Measurements from ENCODE around the gene FERMT1. TPM values are rescaled to one million over a fixed set of nuclear protein-coding genes. Genes with fewer than 3 reads are reported as not detected.
"Not testable (repeated sequence)": the region's sequence is repeated elsewhere in the genome, so short reads cannot be mapped to it uniquely, and the experiment has no call there.

FERMT1 gene
- total RNA-seq, 1 donor from 2014 or later: 0.27 TPM

GRCh38 chr20:6057139-6057538 is 65.7 kb downstream of the FERMT1 start:
- Mint-ChIP-seq H3K4me1 (ENCODE audit: unreplicated experiment) (peaks cover 6% of the 10 kb centered on the region), H3K36me3 (ENCODE audit: unreplicated experiment) (no peaks in the 10 kb centered on the region), H3K27ac (ENCODE audit: unreplicated experiment) (no peak overlapping the region), H3K9me3 (ENCODE audit: unreplicated experiment) (no peaks in the 10 kb centered on the region), H3K27me3 (ENCODE audit: unreplicated experiment) (peaks cover 19% of the 10 kb centered on the region), H3K4me3 (ENCODE audit: unreplicated experiment) (no peak overlapping the region)
- TF ChIP-seq, protein P1, sequence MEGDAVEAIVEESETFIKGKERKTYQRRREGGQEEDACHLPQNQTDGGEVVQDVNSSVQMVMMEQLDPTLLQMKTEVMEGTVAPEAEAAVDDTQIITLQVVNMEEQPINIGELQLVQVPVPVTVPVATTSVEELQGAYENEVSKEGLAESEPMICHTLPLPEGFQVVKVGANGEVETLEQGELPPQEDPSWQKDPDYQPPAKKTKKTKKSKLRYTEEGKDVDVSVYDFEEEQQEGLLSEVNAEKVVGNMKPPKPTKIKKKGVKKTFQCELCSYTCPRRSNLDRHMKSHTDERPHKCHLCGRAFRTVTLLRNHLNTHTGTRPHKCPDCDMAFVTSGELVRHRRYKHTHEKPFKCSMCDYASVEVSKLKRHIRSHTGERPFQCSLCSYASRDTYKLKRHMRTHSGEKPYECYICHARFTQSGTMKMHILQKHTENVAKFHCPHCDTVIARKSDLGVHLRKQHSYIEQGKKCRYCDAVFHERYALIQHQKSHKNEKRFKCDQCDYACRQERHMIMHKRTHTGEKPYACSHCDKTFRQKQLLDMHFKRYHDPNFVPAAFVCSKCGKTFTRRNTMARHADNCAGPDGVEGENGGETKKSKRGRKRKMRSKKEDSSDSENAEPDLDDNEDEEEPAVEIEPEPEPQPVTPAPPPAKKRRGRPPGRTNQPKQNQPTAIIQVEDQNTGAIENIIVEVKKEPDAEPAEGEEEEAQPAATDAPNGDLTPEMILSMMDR (IDR thresholded peaks at IDR 0.05): no peak
- no peak for DNase-seq (ENCODE audit: extremely low spot score, unreplicated experiment)

DNA sequence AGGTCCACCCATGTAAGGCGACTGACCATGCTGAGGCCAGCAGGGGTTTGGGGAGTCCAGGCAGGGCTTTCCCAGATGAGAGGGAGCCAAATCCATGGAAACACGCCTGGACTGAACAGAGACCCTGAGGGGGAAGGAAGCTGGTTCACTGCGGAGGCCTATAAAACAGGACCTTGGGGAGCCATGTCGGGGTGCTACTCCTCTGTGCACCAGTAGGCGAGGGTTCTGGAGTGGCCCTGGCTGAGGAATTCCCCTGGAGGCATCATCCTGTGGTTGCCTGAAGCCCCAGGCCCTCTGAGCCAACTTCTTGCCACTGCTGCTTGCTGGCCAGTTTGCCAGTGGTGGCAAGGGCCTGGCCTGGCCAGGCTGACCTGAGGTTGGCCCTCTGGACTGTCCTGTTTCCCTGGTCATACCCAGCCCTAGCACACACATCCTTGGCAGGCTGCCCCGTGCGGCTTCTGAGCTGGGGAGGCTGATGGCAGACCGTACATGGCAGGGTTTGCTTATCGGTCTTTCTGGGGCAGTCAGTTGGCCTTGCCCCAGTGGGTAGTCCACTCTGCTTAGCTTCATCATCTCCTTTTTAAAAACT is 66.8 kb downstream of the FERMT1 start:
- peaks cover 13% of the 10 kb centered on the region for H3K4me1 Mint-ChIP-seq (ENCODE audit: unreplicated experiment)
- H3K36me3 Mint-ChIP-seq (ENCODE audit: unreplicated experiment): no peaks in the 10 kb centered on the region
- TF ChIP-seq, protein P1 (IDR thresholded peaks at IDR 0.05): no peak
- H3K27me3 Mint-ChIP-seq (ENCODE audit: unreplicated experiment): peaks cover 21% of the 10 kb centered on the region
- no peak overlapping the region for H3K27ac Mint-ChIP-seq (ENCODE audit: unreplicated experiment)
- no peaks in the 10 kb centered on the region for H3K9me3 Mint-ChIP-seq (ENCODE audit: unreplicated experiment)
- H3K4me3 Mint-ChIP-seq (ENCODE audit: unreplicated experiment): no peak overlapping the region
- no peak for DNase-seq (ENCODE audit: extremely low spot score, unreplicated experiment)

- H3K9me3 Mint-ChIP-seq (ENCODE audit: unreplicated experiment): no peaks in the 10 kb centered on the region
- TF ChIP-seq, protein P1 (IDR thresholded peaks at IDR 0.05): no peak
- H3K4me1 Mint-ChIP-seq (ENCODE audit: unreplicated experiment): peaks cover 13% of the 10 kb centered on the region
- no peaks in the 10 kb centered on the region for H3K36me3 Mint-ChIP-seq (ENCODE audit: unreplicated experiment)
- no peak overlapping the region for H3K4me3 Mint-ChIP-seq (ENCODE audit: unreplicated experiment)
- peaks cover 29% of the 10 kb centered on the region for H3K27me3 Mint-ChIP-seq (ENCODE audit: unreplicated experiment)
- H3K27ac Mint-ChIP-seq (ENCODE audit: unreplicated experiment): no peak overlapping the region
- DNase-seq (ENCODE audit: extremely low spot score, unreplicated experiment): peak; percentile 53
These were observed 67.6 kb downstream of the FERMT1 start for GRCh38 chr20:6055161-6055783.

DNA sequence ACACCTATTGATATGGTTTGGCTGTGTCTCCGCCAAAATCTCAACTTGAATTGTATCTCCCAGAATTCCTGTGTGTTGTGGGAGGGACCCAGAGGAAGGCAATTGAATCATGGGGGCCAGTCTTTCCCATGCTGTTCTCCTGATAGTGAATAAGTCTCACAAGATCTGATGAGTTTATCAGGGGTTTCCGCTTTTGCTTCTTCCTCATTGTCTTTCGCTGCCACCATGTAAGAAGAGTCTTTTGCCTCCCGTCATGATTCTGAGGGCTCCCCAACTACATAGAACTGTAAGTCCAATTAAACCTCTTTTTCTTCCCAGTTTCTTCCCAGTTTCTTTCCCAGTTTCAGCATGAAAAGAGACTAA is 68.2 kb downstream of the FERMT1 start:
- H3K36me3 Mint-ChIP-seq (ENCODE audit: unreplicated experiment); H3K27ac Mint-ChIP-seq (ENCODE audit: unreplicated experiment): not testable (repeated sequence)

DNA sequence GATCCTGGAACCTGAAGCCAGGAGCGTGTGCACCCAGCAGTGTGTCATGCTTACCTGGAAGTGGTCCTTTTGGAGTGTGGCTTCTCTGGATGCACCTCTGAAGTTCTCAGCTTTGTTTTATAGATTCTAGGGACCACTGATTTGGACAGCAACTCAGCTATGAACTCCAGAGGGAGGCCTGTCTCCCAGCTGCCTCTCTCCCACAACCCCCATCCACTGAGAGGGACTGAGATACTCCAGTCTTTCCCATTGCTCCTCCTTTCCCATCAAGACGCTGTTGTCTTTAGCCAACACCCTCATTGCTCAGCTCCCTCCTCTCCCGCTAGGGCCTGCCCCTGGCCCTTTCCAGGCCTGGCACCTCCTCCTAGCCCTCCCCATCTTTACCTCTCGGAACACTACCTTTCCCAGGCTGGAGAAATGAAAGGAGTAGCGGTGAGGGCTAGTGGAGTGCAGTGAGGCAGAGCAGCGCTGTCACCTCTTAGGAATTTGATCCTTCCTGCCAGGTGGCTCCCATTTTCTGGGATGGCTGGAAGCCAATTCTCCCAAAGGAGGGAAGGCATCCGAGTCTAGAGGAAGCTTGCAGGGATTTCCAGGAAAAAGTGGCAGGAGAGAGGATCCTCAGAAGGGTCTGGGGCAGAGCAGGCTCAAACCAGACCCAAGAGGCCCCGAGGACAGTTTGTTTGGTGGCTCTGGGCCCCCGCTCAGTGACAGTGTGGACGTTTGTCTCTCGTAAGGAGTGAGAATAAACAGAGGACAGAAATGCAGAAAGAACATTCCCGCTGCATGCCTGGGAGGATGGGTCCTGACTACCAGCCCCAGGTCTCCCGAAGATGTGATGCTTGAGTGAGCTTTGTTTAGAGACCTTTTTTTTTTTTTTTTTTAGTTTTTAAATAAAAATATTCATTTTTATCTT is 68.8 kb downstream of the FERMT1 start, which contains the start of gene LRRN4:
Gene LRRN4, minus strand, starts transcription at position 285 of the 913 bp plus-strand sequence. CDS start 1,261 bp downstream, outside the sequence.
- H3K4me1 Mint-ChIP-seq (ENCODE audit: unreplicated experiment): peaks cover 13% of the 10 kb centered on the region
- no peak for DNase-seq (ENCODE audit: extremely low spot score, unreplicated experiment)
- TF ChIP-seq, protein P1 (IDR thresholded peaks at IDR 0.05): no peak
- no peaks in the 10 kb centered on the region for H3K36me3 Mint-ChIP-seq (ENCODE audit: unreplicated experiment)
- H3K4me3 Mint-ChIP-seq (ENCODE audit: unreplicated experiment): peak within 1 kb of the TSS; percentile 49
- peaks cover 29% of the 10 kb centered on the region for H3K27me3 Mint-ChIP-seq (ENCODE audit: unreplicated experiment)
- H3K27ac Mint-ChIP-seq (ENCODE audit: unreplicated experiment): no peak within 1 kb of the TSS
- no peaks in the 10 kb centered on the region for H3K9me3 Mint-ChIP-seq (ENCODE audit: unreplicated experiment)

More for the DNA sequence above, 68.2 kb downstream of the FERMT1 start:
- H3K9me3 Mint-ChIP-seq (ENCODE audit: unreplicated experiment); DNase-seq (ENCODE audit: extremely low spot score, unreplicated experiment); H3K4me3 Mint-ChIP-seq (ENCODE audit: unreplicated experiment): not testable (repeated sequence)
- Mint-ChIP-seq H3K4me1 (ENCODE audit: unreplicated experiment) (peaks cover 13% of the 10 kb centered on the region), H3K27me3 (ENCODE audit: unreplicated experiment) (peaks cover 31% of the 10 kb centered on the region)

All from osteocyte (in vitro differentiated cells).